GM19351 (cell line): ENCODE results near the gene RFC2.
"Not testable (repeated sequence)": the region's sequence is repeated elsewhere in the genome, so short reads cannot be mapped to it uniquely, and the experiment has no call there.

Source experiments
- ATAC-seq: cut with Tn5 transposase; IDR thresholded peaks from one replicate; pipeline ENCODE4 v1.9.1; 2021; ENCODE audit warnings: mild to moderate bottlenecking, moderate library complexity; ENCODE audit not compliant: unreplicated experiment

The RFC2 gene

GRCh38 chr7:74219416-74219815 is 34.8 kb downstream of the RFC2 start:
- ATAC-seq = no peak

GRCh38 chr7:74218343-74218698 is 35.9 kb downstream of the RFC2 start:
- ATAC-seq = no peak

- ATAC-seq = peak; percentile 63
Observed at GRCh38 chr7:74217455-74218342, 36.5 kb downstream of the RFC2 start.

GRCh38 chr7:74216361-74216761 is 37.8 kb downstream of the RFC2 start:
- ATAC-seq = no peak

GRCh38 chr7:74215921-74216320 is 38.3 kb downstream of the RFC2 start:
- ATAC-seq = no peak

GRCh38 chr7:74214816-74215630 is 39.2 kb downstream of the RFC2 start:
- ATAC-seq = no peak

- no peak for ATAC-seq
Observed at GRCh38 chr7:74212661-74213060, 41.5 kb downstream of the RFC2 start.

GRCh38 chr7:74208241-74208640 is 46.0 kb downstream of the RFC2 start:
- ATAC-seq = not testable (repeated sequence)

GRCh38 chr7:74207586-74207985 is 46.6 kb downstream of the RFC2 start:
- no peak for ATAC-seq

- peak; percentile 41 for ATAC-seq
Observed at GRCh38 chr7:74206589-74207120, 47.5 kb downstream of the RFC2 start.

GRCh38 chr7:74206052-74206451 is 48.1 kb downstream of the RFC2 start:
- not testable (repeated sequence) for ATAC-seq

GRCh38 chr7:74203956-74204618 is 50.1 kb downstream of the RFC2 start:
- no peak for ATAC-seq

GRCh38 chr7:74202841-74203556 is 51.2 kb downstream of the RFC2 start:
- no peak for ATAC-seq

- no peak for ATAC-seq
Observed at GRCh38 chr7:74199551-74200355, 54.4 kb downstream of the RFC2 start.

- ATAC-seq = no peak
Observed at GRCh38 chr7:74197449-74198124, 56.6 kb downstream of the RFC2 start.

- ATAC-seq = not testable (repeated sequence)
Observed at GRCh38 chr7:74195968-74196654, 58.1 kb downstream of the RFC2 start.

- ATAC-seq = not testable (repeated sequence)
Observed at GRCh38 chr7:74195139-74195860, 58.9 kb downstream of the RFC2 start.

- no peak for ATAC-seq
Observed at GRCh38 chr7:74194686-74195085, 59.5 kb downstream of the RFC2 start.
